ENCODE results near the gene PCYT2. TPM values are rescaled to one million over a fixed set of nuclear protein-coding genes. Genes with fewer than 3 reads are reported as not detected.

The PCYT2 gene
- total and polyA plus RNA-seq, 9 of the 15 experiments (the other 6 are each of a cell fraction or from before 2014, with no cell fraction given): 0.92 to 134 (median 82.5) TPM

DNA sequence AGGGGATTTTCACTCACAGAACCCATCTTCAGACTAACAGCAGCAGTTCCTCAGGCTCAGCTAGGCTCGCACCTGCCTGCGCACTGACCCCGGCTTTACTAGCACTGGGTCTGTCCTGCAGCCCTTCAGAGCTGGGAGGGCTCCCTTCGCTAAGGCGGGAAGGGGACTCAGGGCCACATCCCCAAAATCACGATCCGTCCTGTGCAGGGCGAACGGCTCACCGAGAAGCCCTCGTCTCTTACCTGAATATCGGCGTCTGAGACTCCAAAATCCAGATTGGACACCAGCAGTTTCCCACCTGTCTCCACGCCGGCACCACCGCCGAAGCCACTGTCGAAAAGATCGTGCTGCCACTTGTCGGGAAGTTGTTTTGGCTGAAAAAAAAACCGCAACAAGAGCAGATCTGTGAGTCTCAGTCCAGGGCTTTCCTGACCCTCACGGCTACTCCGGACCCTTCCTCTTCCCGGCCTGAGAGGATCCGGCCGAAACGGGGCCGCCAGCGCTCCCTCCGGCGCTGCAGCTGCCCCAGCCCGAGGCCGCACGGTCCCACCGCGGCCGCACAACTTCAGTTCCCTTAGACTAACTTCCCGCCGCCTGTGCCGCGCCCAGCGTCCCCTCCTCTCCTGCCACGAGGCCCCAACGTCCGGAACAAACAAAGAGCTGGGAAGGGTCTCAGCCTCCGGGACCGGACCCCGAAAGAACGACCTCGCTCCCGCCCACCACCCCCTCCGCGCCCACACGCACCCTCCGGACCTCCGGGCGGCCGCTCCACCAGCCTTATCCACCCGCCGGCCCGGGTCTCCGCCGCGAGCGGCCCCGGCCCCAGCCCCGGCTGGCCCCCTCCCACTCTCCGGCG is 20.5 kb downstream of the PCYT2 start (continued):
- no peak for TF ChIP-seq KDM4B (IDR thresholded peaks at IDR 0.05; ENCODE audit: borderline replicate concordance in 2 of 2, low read depth in 1 of 2)
- TF ChIP-seq, protein P1, sequence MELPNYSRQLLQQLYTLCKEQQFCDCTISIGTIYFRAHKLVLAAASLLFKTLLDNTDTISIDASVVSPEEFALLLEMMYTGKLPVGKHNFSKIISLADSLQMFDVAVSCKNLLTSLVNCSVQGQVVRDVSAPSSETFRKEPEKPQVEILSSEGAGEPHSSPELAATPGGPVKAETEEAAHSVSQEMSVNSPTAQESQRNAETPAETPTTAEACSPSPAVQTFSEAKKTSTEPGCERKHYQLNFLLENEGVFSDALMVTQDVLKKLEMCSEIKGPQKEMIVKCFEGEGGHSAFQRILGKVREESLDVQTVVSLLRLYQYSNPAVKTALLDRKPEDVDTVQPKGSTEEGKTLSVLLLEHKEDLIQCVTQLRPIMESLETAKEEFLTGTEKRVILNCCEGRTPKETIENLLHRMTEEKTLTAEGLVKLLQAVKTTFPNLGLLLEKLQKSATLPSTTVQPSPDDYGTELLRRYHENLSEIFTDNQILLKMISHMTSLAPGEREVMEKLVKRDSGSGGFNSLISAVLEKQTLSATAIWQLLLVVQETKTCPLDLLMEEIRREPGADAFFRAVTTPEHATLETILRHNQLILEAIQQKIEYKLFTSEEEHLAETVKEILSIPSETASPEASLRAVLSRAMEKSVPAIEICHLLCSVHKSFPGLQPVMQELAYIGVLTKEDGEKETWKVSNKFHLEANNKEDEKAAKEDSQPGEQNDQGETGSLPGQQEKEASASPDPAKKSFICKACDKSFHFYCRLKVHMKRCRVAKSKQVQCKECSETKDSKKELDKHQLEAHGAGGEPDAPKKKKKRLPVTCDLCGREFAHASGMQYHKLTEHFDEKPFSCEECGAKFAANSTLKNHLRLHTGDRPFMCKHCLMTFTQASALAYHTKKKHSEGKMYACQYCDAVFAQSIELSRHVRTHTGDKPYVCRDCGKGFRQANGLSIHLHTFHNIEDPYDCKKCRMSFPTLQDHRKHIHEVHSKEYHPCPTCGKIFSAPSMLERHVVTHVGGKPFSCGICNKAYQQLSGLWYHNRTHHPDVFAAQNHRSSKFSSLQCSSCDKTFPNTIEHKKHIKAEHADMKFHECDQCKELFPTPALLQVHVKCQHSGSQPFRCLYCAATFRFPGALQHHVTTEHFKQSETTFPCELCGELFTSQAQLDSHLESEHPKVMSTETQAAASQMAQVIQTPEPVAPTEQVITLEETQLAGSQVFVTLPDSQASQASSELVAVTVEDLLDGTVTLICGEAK (IDR thresholded peaks at IDR 0.05): peak; percentile 65
- TF ChIP-seq, protein P1 (CRISPR knock-in tag; IDR thresholded peaks at IDR 0.05): no peak
- TF ChIP-seq MAFF (IDR thresholded peaks at IDR 0.05; ENCODE audit: low read length): no peak
- TF ChIP-seq SIN3A (IDR thresholded peaks at IDR 0.05; ENCODE audit: borderline replicate concordance in 2 of 2, control insufficient read depth in 1 of 2, low read depth in 2 of 2, low read length in 2 of 2): peak in 1 of 2 experiments; percentile 10; a peak in 1 of 4 replicates
- TF ChIP-seq, protein P2, sequence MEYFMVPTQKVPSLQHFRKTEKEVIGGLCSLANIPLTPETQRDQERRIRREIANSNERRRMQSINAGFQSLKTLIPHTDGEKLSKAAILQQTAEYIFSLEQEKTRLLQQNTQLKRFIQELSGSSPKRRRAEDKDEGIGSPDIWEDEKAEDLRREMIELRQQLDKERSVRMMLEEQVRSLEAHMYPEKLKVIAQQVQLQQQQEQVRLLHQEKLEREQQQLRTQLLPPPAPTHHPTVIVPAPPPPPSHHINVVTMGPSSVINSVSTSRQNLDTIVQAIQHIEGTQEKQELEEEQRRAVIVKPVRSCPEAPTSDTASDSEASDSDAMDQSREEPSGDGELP (CRISPR knock-in tag; IDR thresholded peaks at IDR 0.05; ENCODE audit: borderline replicate concordance): peak; percentile 29; the same call in 1 of the 2 replicates
- TF ChIP-seq, protein P3, sequence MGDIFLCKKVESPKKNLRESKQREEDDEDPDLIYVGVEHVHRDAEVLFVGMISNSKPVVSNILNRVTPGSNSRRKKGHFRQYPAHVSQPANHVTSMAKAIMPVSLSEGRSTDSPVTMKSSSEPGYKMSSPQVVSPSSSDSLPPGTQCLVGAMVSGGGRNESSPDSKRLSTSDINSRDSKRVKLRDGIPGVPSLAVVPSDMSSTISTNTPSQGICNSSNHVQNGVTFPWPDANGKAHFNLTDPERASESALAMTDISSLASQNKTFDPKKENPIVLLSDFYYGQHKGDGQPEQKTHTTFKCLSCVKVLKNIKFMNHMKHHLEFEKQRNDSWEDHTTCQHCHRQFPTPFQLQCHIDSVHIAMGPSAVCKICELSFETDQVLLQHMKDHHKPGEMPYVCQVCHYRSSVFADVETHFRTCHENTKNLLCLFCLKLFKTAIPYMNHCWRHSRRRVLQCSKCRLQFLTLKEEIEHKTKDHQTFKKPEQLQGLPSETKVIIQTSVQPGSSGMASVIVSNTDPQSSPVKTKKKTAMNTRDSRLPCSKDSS (IDR thresholded peaks at IDR 0.05; ENCODE audit: low read depth, partially characterized antibody): no peak
- no peak for TF ChIP-seq NCOA1 (IDR thresholded peaks at IDR 0.05; ENCODE audit: low read depth)
- no peak for TF ChIP-seq CEBPB (tag; IDR thresholded peaks at IDR 0.05)
- TF ChIP-seq ZNF589 (CRISPR knock-in tag; IDR thresholded peaks at IDR 0.05; ENCODE audit: low read depth): no peak
- peak; percentile 96 for TF ChIP-seq CHD1 (IDR thresholded peaks at IDR 0.05; ENCODE audit: low read length)
- TF ChIP-seq KAT7 (CRISPR knock-in tag; IDR thresholded peaks at IDR 0.05; ENCODE audit: borderline replicate concordance): 0 out of 2 replicates have a peak, but pooled peaks have one; percentile 82
